HG03342 (cell line): Measurements from ENCODE around the gene ARHGEF11.

Source experiments
- ATAC-seq: cut with Tn5 transposase; IDR thresholded peaks from one replicate; pipeline ENCODE4 v1.9.1; 2021; ENCODE audit warnings: mild to moderate bottlenecking, moderate library complexity; ENCODE audit not compliant: unreplicated experiment

The ARHGEF11 gene

DNA sequence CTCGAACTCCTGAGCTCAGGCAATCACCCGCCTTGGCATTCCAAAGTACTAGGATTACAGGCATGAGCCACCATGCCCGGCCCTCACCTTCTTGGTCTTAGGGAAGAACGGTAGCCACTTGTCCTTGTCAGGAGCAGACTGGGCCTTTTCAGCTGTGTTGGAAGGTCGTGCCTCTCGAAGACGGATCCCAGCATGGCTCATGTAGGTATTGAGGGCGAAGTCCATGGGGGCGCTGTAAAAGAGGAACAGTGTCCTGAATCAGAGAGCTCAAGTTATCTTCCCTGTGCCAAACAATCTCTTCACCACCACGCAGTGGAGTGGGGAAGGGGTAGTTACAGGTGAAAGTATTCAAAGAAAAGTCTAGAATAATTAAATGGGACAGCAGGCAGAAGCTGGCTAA, 89.2 kb downstream of the ARHGEF11 start:
- ATAC-seq, result no peak

- no peak for ATAC-seq
Measured at GRCh38 chr1:156953571-156953970, 92.0 kb downstream of the ARHGEF11 start.

- ATAC-seq, result no peak
Measured at GRCh38 chr1:156951371-156951770, 94.2 kb downstream of the ARHGEF11 start.

GRCh38 chr1:156949127-156949526, 96.4 kb downstream of the ARHGEF11 start:
- no peak for ATAC-seq

GRCh38 chr1:156948708-156949107, 96.8 kb downstream of the ARHGEF11 start:
- ATAC-seq, result no peak

DNA sequence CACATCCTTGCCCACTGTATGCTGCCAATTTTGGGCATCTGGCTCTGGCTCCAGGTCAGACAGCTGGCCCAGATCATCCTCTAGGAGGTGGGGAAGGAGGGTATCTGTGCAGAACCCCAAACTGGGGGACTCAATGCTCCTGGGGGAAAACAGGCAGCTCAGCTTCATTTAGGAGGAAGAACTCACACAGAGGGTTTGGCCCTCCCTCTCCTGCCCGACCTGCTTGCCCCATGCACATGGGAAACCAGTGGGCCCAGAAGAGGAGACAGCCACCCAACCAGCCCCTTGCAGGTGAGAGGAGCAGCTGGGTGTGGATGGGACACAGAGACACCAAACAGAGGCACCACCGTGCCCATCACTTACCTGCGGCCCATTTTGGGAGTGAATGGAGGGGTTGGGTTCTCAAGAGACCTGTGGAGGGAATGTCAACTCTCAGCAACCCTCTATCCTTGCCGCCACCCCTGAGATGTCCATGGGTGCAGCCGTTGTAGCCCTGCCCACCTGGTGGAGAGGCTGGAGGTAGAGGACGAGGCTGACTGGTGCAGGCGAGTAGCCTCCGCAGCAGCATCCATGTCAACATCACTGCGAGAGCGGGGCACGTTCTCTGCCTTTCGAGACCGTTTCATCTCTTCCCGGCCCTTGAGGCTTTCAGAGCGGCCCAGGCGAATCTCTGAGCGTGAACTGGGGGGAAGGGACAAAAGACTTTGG, 97.6 kb downstream of the ARHGEF11 start:
- ATAC-seq, result no peak

DNA sequence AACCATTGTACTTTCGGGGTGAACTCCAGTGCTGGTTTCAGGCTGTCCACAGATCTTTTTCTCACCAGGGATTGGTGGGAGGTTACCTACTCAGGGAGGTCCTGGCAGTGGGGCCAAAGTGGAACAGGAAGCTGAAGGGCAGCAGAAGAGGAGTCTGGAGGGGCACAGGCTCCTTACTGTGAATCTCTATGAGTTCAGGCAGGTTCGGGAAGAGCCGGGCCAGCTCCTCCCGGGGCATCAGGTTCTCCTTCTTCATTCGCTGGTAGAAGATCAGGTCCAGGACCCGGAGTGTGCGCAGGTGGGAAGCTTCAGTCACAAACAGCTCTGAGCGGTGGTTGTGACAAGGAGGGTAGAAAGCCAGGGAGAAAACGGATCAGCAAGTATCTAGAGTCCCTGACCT, 98.4 kb downstream of the ARHGEF11 start:
- ATAC-seq, result no peak

- no peak for ATAC-seq
Measured at GRCh38 chr1:156945881-156946661, 99.5 kb downstream of the ARHGEF11 start.

GRCh38 chr1:156944848-156945247, 100.7 kb downstream of the ARHGEF11 start:
- ATAC-seq, result no peak

DNA sequence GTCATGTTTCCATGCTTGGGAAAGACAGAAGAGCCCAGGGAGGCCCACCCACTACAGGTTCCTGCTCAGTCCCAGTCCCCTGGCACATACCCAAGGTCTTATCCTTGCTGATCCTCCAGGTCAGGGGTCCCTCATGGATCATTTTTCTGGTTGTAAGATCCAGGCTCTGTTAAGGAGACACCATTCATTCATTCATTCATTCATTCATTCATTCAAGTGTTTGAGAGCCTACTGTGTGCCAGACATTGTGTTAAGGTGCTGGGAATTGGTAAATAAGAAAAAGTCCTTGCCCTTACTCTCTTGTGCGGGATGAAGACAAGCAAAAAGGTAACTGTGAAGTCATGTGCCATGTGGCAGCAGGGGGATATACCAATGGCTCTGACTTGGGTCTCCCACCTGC, 101.3 kb downstream of the ARHGEF11 start:
- no peak for ATAC-seq

DNA sequence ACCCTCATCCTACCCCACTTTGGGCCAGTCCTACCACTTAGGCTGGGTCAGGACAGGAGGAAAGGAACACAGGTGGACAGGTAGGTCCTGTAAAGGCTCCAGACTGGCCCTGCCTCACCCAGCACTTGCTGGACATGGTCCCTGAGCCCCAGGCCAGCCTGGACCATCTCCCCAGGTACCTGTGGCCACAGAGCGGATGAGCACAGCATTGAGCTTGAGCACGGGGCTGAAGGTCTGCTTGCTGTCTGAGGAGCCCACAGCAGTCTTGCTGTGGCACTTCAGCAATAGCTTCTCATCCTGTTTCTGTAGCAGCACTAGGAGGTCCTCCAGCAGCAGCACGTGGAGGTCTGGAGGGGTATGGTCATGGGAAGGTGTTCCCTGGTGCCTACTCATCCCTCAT, 101.8 kb downstream of the ARHGEF11 start:
- ATAC-seq, result no peak

DNA sequence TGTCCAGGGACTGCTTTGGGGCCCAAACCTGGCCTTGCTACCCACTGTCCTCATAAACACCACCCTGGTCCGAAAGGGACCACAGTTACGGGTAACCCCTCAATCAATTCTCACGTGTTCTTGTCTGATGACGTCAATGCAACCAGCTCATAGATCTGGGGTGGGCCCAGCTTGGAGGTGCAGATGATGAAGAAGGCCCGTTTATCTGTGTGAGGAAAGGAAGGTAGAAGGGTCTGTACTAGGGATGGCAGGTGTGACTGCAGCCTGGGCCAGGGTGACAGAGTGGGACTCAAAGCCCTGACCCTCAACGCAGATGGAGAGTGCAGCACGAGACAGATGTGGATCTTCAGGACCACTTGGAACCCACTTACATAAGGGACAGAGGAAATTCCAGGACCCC, 103.0 kb downstream of the ARHGEF11 start:
- ATAC-seq, result no peak

DNA sequence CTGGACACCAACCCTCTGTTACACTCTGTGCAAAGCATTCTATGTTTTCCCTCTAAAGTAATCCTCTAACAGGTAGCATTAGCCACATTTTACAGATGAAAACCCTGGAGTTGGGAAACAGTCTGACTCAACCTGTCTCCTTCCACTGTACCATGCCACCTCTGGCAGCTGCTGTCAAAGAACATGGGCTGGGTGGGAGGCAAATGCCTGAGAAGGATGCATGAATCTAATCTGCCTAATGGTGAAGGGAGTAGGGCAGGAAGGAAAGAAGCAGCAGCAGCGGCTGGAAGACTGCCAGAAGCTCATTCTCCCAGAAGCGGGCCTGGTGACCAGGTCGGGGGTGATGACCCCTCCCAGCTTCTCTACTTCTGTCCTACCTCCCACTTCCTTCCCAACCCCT, 103.4 kb downstream of the ARHGEF11 start:
- ATAC-seq, result no peak

- ATAC-seq, result no peak
Measured at GRCh38 chr1:156941675-156942074, 103.9 kb downstream of the ARHGEF11 start.

GRCh38 chr1:156939786-156940334, 105.7 kb downstream of the ARHGEF11 start:
- ATAC-seq, result no peak

DNA sequence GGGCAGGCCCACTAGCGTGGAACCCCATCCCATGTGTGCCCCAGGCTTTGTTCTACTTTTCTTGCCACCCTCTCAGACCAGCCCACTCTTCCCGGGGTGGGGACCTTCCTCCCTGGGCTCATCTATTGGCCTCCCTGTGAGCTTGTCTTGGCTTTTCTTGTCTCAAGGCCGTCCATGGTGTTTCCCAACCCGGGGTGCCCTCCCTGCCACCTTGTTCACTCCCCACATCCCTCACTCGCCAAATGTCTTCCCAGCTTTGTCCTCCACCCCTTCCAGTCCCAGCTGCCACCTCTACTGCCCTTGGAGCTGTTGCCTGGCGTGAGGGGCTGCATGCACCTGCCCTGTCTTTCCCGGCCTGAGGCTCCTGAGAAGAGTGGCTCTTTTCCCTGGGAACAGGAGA, 106.7 kb downstream of the ARHGEF11 start:
- ATAC-seq, result no peak

- ATAC-seq, result no peak
Measured at GRCh38 chr1:156937883-156938282, 107.7 kb downstream of the ARHGEF11 start.

GRCh38 chr1:156936721-156937220, 108.8 kb downstream of the ARHGEF11 start:
- no peak for ATAC-seq

GRCh38 chr1:156936191-156936590, 109.4 kb downstream of the ARHGEF11 start:
- ATAC-seq, result no peak

DNA sequence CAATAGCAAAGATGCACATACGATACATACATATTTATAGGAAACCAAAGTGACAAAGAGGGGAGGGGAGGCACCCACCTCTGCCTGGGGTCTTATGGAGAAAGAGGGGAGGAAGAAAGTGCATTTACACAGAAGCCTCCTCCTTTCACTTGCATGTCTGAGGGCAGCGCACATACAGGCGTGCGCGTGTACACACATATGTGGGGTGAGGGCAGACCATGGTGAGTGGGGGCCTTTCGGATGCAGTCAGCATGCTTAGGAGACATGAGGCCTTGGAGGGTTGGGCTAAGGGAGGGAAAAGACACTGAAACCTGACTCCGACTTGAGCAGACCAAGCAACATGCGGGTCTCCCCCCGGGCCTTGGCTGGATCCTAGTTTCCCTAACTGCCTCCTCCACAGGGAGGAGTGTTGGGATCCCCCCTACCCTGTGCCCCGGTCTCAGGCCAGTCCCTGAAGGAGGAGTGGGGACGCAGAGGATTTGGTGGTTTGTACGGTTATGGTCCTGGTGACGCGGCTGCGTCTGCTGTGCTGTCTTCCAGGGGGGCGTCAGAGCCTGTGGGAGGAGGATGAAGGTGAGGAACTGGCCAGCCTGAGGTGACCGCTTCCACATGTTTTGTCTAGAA, 109.9 kb downstream of the ARHGEF11 start:
- no peak for ATAC-seq

GRCh38 chr1:156933136-156933535, 112.4 kb downstream of the ARHGEF11 start:
- no peak for ATAC-seq
